ENCODE data around the gene ARSJ.

The ARSJ gene

GRCh38 chr4:113993887-113994286 lies 14.4 kb upstream of the ARSJ start:
- no peak overlapping the region for H3K4me3 ChIP-seq (ENCODE audit: low read depth, low read length)
- in situ Hi-C loops (cut with HindIII; ENCODE audit: low sequenced_read_pairs), result no loop called here
- DNase-seq (ENCODE audit: low read depth, low spot score), result no peak
- TF ChIP-seq CTCF (IDR thresholded peaks at IDR 0.05; ENCODE audit: low read depth, low read length), result no peak

GRCh38 chr4:113990886-113991285 lies 11.4 kb upstream of the ARSJ start:
- no peak for TF ChIP-seq CTCF (IDR thresholded peaks at IDR 0.05; ENCODE audit: low read depth, low read length)
- in situ Hi-C loops (cut with HindIII; ENCODE audit: low sequenced_read_pairs), result no loop called here
- DNase-seq (ENCODE audit: low read depth, low spot score), result no peak
- no peak overlapping the region for H3K4me3 ChIP-seq (ENCODE audit: low read depth, low read length)

GRCh38 chr4:113987382-113987941 lies 8.0 kb upstream of the ARSJ start:
- no peak for DNase-seq (ENCODE audit: low read depth, low spot score)
- in situ Hi-C loops (cut with HindIII; ENCODE audit: low sequenced_read_pairs), result no loop called here
- no peak overlapping the region for H3K4me3 ChIP-seq (ENCODE audit: low read depth, low read length)
- TF ChIP-seq CTCF (IDR thresholded peaks at IDR 0.05; ENCODE audit: low read depth, low read length), result no peak

GRCh38 chr4:113982181-113982580 lies 2.7 kb upstream of the ARSJ start:
- no peak for TF ChIP-seq CTCF (IDR thresholded peaks at IDR 0.05; ENCODE audit: low read depth, low read length)
- no peak overlapping the region for H3K4me3 ChIP-seq (ENCODE audit: low read depth, low read length)
- in situ Hi-C loops (cut with HindIII; ENCODE audit: low sequenced_read_pairs), result no loop called here
- no peak for DNase-seq (ENCODE audit: low read depth, low spot score)

GRCh38 chr4:113981591-113981990 lies 2.1 kb upstream of the ARSJ start:
- DNase-seq (ENCODE audit: low read depth, low spot score), result no peak
- no peak for TF ChIP-seq CTCF (IDR thresholded peaks at IDR 0.05; ENCODE audit: low read depth, low read length)
- H3K4me3 ChIP-seq (ENCODE audit: low read depth, low read length), result no peak overlapping the region
- in situ Hi-C loops (cut with HindIII; ENCODE audit: low sequenced_read_pairs), result no loop called here

- in situ Hi-C loops (cut with HindIII; ENCODE audit: low sequenced_read_pairs), result no loop called here
- peak; percentile 68 for DNase-seq (ENCODE audit: low read depth, low spot score)
- H3K4me3 ChIP-seq (ENCODE audit: low read depth, low read length), result peak overlapping the region; percentile 85
- TF ChIP-seq CTCF (IDR thresholded peaks at IDR 0.05; ENCODE audit: low read depth, low read length), result no peak
Observed at GRCh38 chr4:113979905-113980615, 613 bp upstream of the ARSJ start.
